CD4-positive, alpha-beta memory T cell (primary cell): ENCODE results near the gene NTNG1. TPM values are rescaled to one million over a fixed set of nuclear protein-coding genes. Genes with fewer than 3 reads are reported as not detected.

Experiments
- CTCF ChIA-PET: fragments of 350-600 bp; sonication (Branson Sonifier 250); formaldehyde crosslinking; loops from one replicate; lab custom pipeline; 2021; ENCODE audit warnings: inconsistent platforms; ENCODE audit not compliant: partially characterized antibody; lab: Charles Lee
- POLR2A ChIA-PET: fragments of 350-600 bp; sonication (Branson Sonifier 250); formaldehyde crosslinking; loops from one replicate; lab custom pipeline; 2021; ENCODE audit not compliant: partially characterized antibody; lab: Charles Lee
- DNase-seq, 5 donors: peaks; one replicate each; pipeline versions ENCODE4 v3.0.0 to v3.0.0-alpha.2; 2020 to 2022; ENCODE audit warnings: mixed read lengths in 1 of 5
- H3K27ac ChIP-seq: one replicate; pipeline ENCODE4 v1.7.0; 2013; ENCODE audit warnings: low read depth, low read length
- H3K27me3 ChIP-seq: 2 replicates; pipeline ENCODE4 v1.7.0; 2013; ENCODE audit warnings: mild to moderate bottlenecking, low read length, moderate library complexity; ENCODE audit not compliant: insufficient read depth
- H3K36me3 ChIP-seq: 2 replicates; pipeline ENCODE4 v1.7.0; 2013; ENCODE audit warnings: mild to moderate bottlenecking, low read length, moderate library complexity; ENCODE audit not compliant: insufficient read depth
- H3K4me1 ChIP-seq: 2 replicates; pipeline ENCODE4 v1.7.0; 2013; ENCODE audit warnings: mild to moderate bottlenecking, low read length, moderate library complexity; ENCODE audit not compliant: insufficient read depth
- H3K4me3 ChIP-seq, 2 donors: one replicate each; pipeline ENCODE4 v1.7.0; 2013; ENCODE audit warnings: low read length in 2 of 2, mild to moderate bottlenecking in 1 of 2
- H3K9me3 ChIP-seq, 2 donors: one replicate each; pipeline ENCODE4 v1.7.0; 2013; ENCODE audit warnings: low read length in 2 of 2, control low read depth in 1 of 2; ENCODE audit not compliant: control insufficient read depth in 1 of 2
- H3K27ac Mint-ChIP-seq, 7 donors: one replicate each; pipeline ENCODE4 v1.8.0; 2020 to 2021; ENCODE audit warnings: mixed read lengths in 7 of 7, mild to moderate bottlenecking in 6 of 7, inconsistent platforms in 3 of 7, moderate library complexity in 3 of 7
- H3K27me3 Mint-ChIP-seq, 2 donors: one replicate each; pipeline ENCODE4 v1.8.0; 2020 to 2021; ENCODE audit warnings: mixed read lengths in 2 of 2
- H3K36me3 Mint-ChIP-seq, 2 donors: one replicate each; pipeline ENCODE4 v1.8.0; 2020 to 2021; ENCODE audit warnings: mixed read lengths in 2 of 2, inconsistent platforms in 1 of 2, mild to moderate bottlenecking in 1 of 2
- H3K4me1 Mint-ChIP-seq, 4 donors: one replicate each; pipeline ENCODE4 v1.8.0; 2020 to 2021; ENCODE audit warnings: mixed read lengths in 4 of 4, mild to moderate bottlenecking in 1 of 4
- H3K4me3 Mint-ChIP-seq, 8 donors: one replicate each; pipeline ENCODE4 v1.8.0; 2020 to 2021; ENCODE audit warnings: mixed read lengths in 8 of 8, mild to moderate bottlenecking in 7 of 8, moderate library complexity in 6 of 8, inconsistent platforms in 3 of 8
- H3K9me3 Mint-ChIP-seq, 8 donors: one replicate each; pipeline ENCODE4 v1.8.0; 2020 to 2021; ENCODE audit warnings: mixed read lengths in 8 of 8, mild to moderate bottlenecking in 5 of 8, inconsistent platforms in 3 of 8, moderate library complexity in 1 of 8
- intact Hi-C: fragments of 100-400 bp; cut with micrococcal nuclease; formaldehyde crosslinking; loops from one replicate; pipeline ENCODE4 v1.15.1; 2023
- polyA plus RNA-seq, 2 donors: library from polyadenylated mRNA; unstranded; fragments of 300-500 nt; fragmentation: Illumina TruSeq; gene quantifications; one replicate each; pipeline ENCODE4 v1.2.3, GENCODE V29; 2021
- total RNA-seq, 2 experiments: library from RNA; stranded (reverse); gene quantifications; one replicate each; pipeline ENCODE4 v1.2.3, GENCODE V29; 2021

Gene NTNG1
- total and polyA plus RNA-seq, 4 experiments from 2014 or later, result not detected

- Histone ChIP-seq H3K4me1 (peaks cover 19% of the 10 kb centered on the region), H3K9me3 (no peaks in the 10 kb centered on the region), H3K36me3 (no peaks in the 10 kb centered on the region), H3K4me3 (peak overlapping the region in 1 of 2 donors; percentile 52), H3K27ac (no peak overlapping the region), H3K27me3 (peaks cover 13% of the 10 kb centered on the region)
- intact Hi-C loops, result loop anchor here (1.0 kb wide), 1 partner anchor 94 kb away; no protein-coding TSS in a partner anchor
- H3K36me3 Mint-ChIP-seq, result no peaks in the 10 kb centered on the region
- H3K27me3 Mint-ChIP-seq, result peaks cover 35 to 37% of the 10 kb centered on the region in 2 donors
- peaks cover 11 to 26% (median 20%) of the 10 kb centered on the region in 4 donors for H3K4me1 Mint-ChIP-seq
- no peaks in the 10 kb centered on the region for H3K9me3 Mint-ChIP-seq
- ChIA-PET CTCF (interaction anchor here (0.7 to 2.0 kb wide), 8 partner anchors 8 to 143 kb away, joined by 3 to 8 read pairs (median 5); no protein-coding TSS in a partner anchor), POLR2A (no interaction called here)
- H3K4me3 Mint-ChIP-seq, result peak overlapping the region; percentile 82 to 93 (median 88)
- H3K27ac Mint-ChIP-seq, result no peak overlapping the region
- peak in 1 of 5 donors; percentile 17 for DNase-seq
Observed at GRCh38 chr1:107142140-107142542, 1.3 kb downstream of the NTNG1 start.

- Mint-ChIP-seq H3K9me3 (no peaks in the 10 kb centered on the region), H3K4me1 (peaks cover 11 to 26% (median 20%) of the 10 kb centered on the region in 4 donors), H3K4me3 (peak overlapping the region in 3 of 8 donors; percentile 22 to 89 (median 87)), H3K36me3 (no peaks in the 10 kb centered on the region), H3K27me3 (peaks cover 35 to 37% of the 10 kb centered on the region in 2 donors), H3K27ac (no peak overlapping the region)
- intact Hi-C loops, result loop anchor here (1.0 kb wide), 1 partner anchor 94 kb away; no protein-coding TSS in a partner anchor
- DNase-seq, result no peak
- no peak overlapping the region for H3K4me3 ChIP-seq
- peaks cover 19% of the 10 kb centered on the region for H3K4me1 ChIP-seq
- CTCF ChIA-PET, result interaction anchor here (0.7 to 2.0 kb wide), 8 partner anchors 8 to 142 kb away, joined by 3 to 8 read pairs (median 5); no protein-coding TSS in a partner anchor
- H3K27ac ChIP-seq, result no peak overlapping the region
- no peaks in the 10 kb centered on the region for H3K9me3 ChIP-seq
- peaks cover 13% of the 10 kb centered on the region for H3K27me3 ChIP-seq
- no peaks in the 10 kb centered on the region for H3K36me3 ChIP-seq
- POLR2A ChIA-PET, result no interaction called here
Observed at GRCh38 chr1:107142666-107143065, 1.8 kb downstream of the NTNG1 start.

- Mint-ChIP-seq H3K4me3 (no peak overlapping the region), H3K27ac (no peak overlapping the region), H3K27me3 (peaks cover 16 to 26% of the 10 kb centered on the region in 2 donors), H3K36me3 (no peaks in the 10 kb centered on the region), H3K4me1 (peaks cover 8 to 13% (median 11%) of the 10 kb centered on the region in 4 donors), H3K9me3 (no peaks in the 10 kb centered on the region)
- Histone ChIP-seq H3K9me3 (no peaks in the 10 kb centered on the region), H3K4me3 (no peak overlapping the region), H3K27me3 (peaks cover 18% of the 10 kb centered on the region), H3K27ac (no peak overlapping the region), H3K4me1 (peaks cover 10% of the 10 kb centered on the region), H3K36me3 (no peaks in the 10 kb centered on the region)
- ChIA-PET POLR2A (no interaction called here), CTCF (no interaction called here)
- no peak for DNase-seq
- intact Hi-C loops, result no loop called here
Observed at GRCh38 chr1:107145637-107146036, 4.8 kb downstream of the NTNG1 start.

DNA sequence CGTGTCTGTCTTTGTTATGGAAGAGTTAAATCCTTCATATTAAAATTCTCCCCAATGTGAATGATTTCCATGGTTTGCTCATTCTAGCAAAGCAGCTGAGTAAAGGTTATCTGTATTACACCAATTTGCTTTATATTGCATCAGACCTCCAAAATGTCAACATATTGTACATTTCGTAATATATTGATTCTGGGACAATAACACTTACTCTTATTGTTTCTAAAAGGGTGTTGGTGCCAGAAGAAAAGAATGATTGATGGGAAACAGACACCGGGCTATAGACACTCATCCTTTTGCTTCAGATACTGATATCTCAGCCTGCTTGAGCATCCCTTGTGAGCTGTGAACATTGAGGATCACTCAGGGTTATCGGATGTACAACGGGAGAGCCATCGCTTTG is 7.0 kb downstream of the NTNG1 start:
- no peak for DNase-seq
- peaks cover 7% of the 10 kb centered on the region for H3K27me3 ChIP-seq
- no peaks in the 10 kb centered on the region for H3K9me3 Mint-ChIP-seq
- intact Hi-C loops, result no loop called here
- H3K27me3 Mint-ChIP-seq, result peaks cover 5 to 17% of the 10 kb centered on the region in 2 donors
- H3K4me1 Mint-ChIP-seq, result no peaks in the 10 kb centered on the region
- no peak overlapping the region for H3K4me3 Mint-ChIP-seq
- no peaks in the 10 kb centered on the region for H3K9me3 ChIP-seq
- H3K4me3 ChIP-seq, result no peak overlapping the region
- CTCF ChIA-PET, result no interaction called here
- H3K27ac ChIP-seq, result no peak overlapping the region
- H3K27ac Mint-ChIP-seq, result no peak overlapping the region
- H3K36me3 Mint-ChIP-seq, result no peaks in the 10 kb centered on the region
- POLR2A ChIA-PET, result no interaction called here
- H3K4me1 ChIP-seq, result no peaks in the 10 kb centered on the region
- no peaks in the 10 kb centered on the region for H3K36me3 ChIP-seq

GRCh38 chr1:107149946-107150345 is 9.1 kb downstream of the NTNG1 start:
- no peaks in the 10 kb centered on the region for H3K9me3 ChIP-seq
- intact Hi-C loops, result no loop called here
- Mint-ChIP-seq H3K4me1 (no peaks in the 10 kb centered on the region), H3K27ac (no peak overlapping the region), H3K9me3 (no peaks in the 10 kb centered on the region), H3K36me3 (no peaks in the 10 kb centered on the region), H3K27me3 (peaks cover 8 to 9% of the 10 kb centered on the region in 2 donors), H3K4me3 (no peak overlapping the region)
- no peak for DNase-seq
- H3K4me3 ChIP-seq, result no peak overlapping the region
- POLR2A ChIA-PET, result no interaction called here
- H3K27me3 ChIP-seq, result peaks cover 6% of the 10 kb centered on the region
- CTCF ChIA-PET, result interaction anchor here (1.5 kb wide), 1 partner anchor 8 kb away, joined by 5 read pairs; no protein-coding TSS in a partner anchor
- no peaks in the 10 kb centered on the region for H3K4me1 ChIP-seq
- H3K36me3 ChIP-seq, result no peaks in the 10 kb centered on the region
- H3K27ac ChIP-seq, result no peak overlapping the region

DNA sequence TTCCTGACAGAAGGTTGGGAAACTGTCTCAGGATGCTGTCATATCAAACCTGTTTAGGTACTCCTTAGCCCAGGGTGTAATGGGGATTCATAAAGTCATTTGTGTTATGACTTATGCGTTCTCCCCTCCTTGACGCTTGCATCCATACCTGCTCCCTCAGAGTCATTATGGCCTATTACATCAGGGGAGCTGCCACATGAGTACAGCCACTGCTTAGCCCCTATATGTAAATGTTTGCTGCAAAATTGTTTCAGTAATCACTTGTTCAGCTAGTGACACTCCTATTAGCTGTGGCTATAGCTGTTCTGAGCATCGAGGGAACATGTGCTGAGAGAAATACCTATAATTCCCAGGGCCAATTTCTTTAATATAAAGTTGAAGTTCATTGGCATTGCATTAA is 10.5 kb downstream of the NTNG1 start:
- no peaks in the 10 kb centered on the region for H3K36me3 Mint-ChIP-seq
- Histone ChIP-seq H3K27ac (no peak overlapping the region), H3K4me1 (no peaks in the 10 kb centered on the region), H3K27me3 (peaks cover 6% of the 10 kb centered on the region), H3K4me3 (no peak overlapping the region), H3K36me3 (no peaks in the 10 kb centered on the region), H3K9me3 (no peaks in the 10 kb centered on the region)
- ChIA-PET POLR2A (no interaction called here), CTCF (interaction anchor here (1.5 kb wide), 1 partner anchor 9 kb away, joined by 5 read pairs; no protein-coding TSS in a partner anchor)
- intact Hi-C loops, result no loop called here
- H3K27ac Mint-ChIP-seq, result no peak overlapping the region
- peaks cover 5 to 9% of the 10 kb centered on the region in 2 donors for H3K27me3 Mint-ChIP-seq
- H3K4me3 Mint-ChIP-seq, result no peak overlapping the region
- H3K4me1 Mint-ChIP-seq, result no peaks in the 10 kb centered on the region
- DNase-seq, result no peak
- H3K9me3 Mint-ChIP-seq, result no peaks in the 10 kb centered on the region

GRCh38 chr1:107152395-107152794 is 11.6 kb downstream of the NTNG1 start:
- no peaks in the 10 kb centered on the region for H3K36me3 Mint-ChIP-seq
- Histone ChIP-seq H3K36me3 (no peaks in the 10 kb centered on the region), H3K27me3 (peaks cover 6% of the 10 kb centered on the region), H3K4me3 (no peak overlapping the region), H3K4me1 (no peaks in the 10 kb centered on the region), H3K9me3 (no peaks in the 10 kb centered on the region), H3K27ac (no peak overlapping the region)
- ChIA-PET CTCF (no interaction called here), POLR2A (no interaction called here)
- H3K9me3 Mint-ChIP-seq, result no peaks in the 10 kb centered on the region
- no peaks in the 10 kb centered on the region for H3K4me1 Mint-ChIP-seq
- no peak overlapping the region for H3K4me3 Mint-ChIP-seq
- no peak for DNase-seq
- H3K27ac Mint-ChIP-seq, result no peak overlapping the region
- peaks cover 5 to 9% of the 10 kb centered on the region in 2 donors for H3K27me3 Mint-ChIP-seq
- intact Hi-C loops, result no loop called here
